H9 (cell line): ENCODE results near the gene OVCH2. TPM values are rescaled to one million over a fixed set of nuclear protein-coding genes. Genes with fewer than 3 reads are reported as not detected.

ENCODE experiments used
- DNase-seq: peaks from one replicate; pipeline ENCODE4 v3.0.0-alpha.2; 2017
- H2AFZ ChIP-seq: one replicate; pipeline ENCODE4 v1.6.1; 2013; ENCODE audit warnings: mild to moderate bottlenecking, low read length, control low read depth, moderate library complexity
- H2AK5ac ChIP-seq: 2 replicates; pipeline ENCODE4 v1.6.1; 2013; ENCODE audit warnings: low read length, control low read depth, mixed read lengths; ENCODE audit not compliant: insufficient read length
- H2BK120ac ChIP-seq: one replicate; pipeline ENCODE4 v1.6.1; 2013; ENCODE audit warnings: low read depth, mild to moderate bottlenecking, low read length, control low read depth, inconsistent platforms; ENCODE audit not compliant: poor library complexity, severe bottlenecking
- H2BK12ac ChIP-seq: 2 replicates; pipeline ENCODE4 v1.6.1; 2013; ENCODE audit warnings: low read length, control low read depth, mixed read lengths, low read depth; ENCODE audit not compliant: insufficient read length
- H2BK15ac ChIP-seq: 2 replicates; pipeline ENCODE4 v1.6.1; 2013; ENCODE audit warnings: low read depth, low read length, control low read depth
- H2BK20ac ChIP-seq: one replicate; pipeline ENCODE4 v1.6.1; 2013; ENCODE audit warnings: low read depth, mild to moderate bottlenecking, low read length, control low read depth, inconsistent platforms; ENCODE audit not compliant: poor library complexity, severe bottlenecking
- H2BK5ac ChIP-seq: 2 replicates; pipeline ENCODE4 v1.6.1; 2013; ENCODE audit warnings: low read length, control low read depth, mixed read lengths; ENCODE audit not compliant: insufficient read length
- H3K14ac ChIP-seq: 2 replicates; pipeline ENCODE4 v1.6.1; 2013; ENCODE audit warnings: low read length, control low read depth; ENCODE audit not compliant: insufficient read depth
- H3K18ac ChIP-seq: 2 replicates; pipeline ENCODE4 v1.6.1; 2013; ENCODE audit warnings: low read depth, mild to moderate bottlenecking, mixed read lengths, low read length, control low read depth; ENCODE audit not compliant: insufficient read length
- H3K23ac ChIP-seq: 2 replicates; pipeline ENCODE4 v1.6.1; 2013; ENCODE audit warnings: low read length, control low read depth, mixed read lengths, low read depth; ENCODE audit not compliant: insufficient read length
- H3K23me2 ChIP-seq: 2 replicates; pipeline ENCODE4 v1.6.1; 2013; ENCODE audit warnings: low read depth, mild to moderate bottlenecking, mixed read lengths, low read length, control low read depth; ENCODE audit not compliant: insufficient read length, poor library complexity, severe bottlenecking
- H3K27ac ChIP-seq: 2 replicates; pipeline ENCODE4 v1.5.1; 2013; ENCODE audit warnings: low read length, control low read depth, mixed read lengths, low read depth; ENCODE audit not compliant: insufficient read length
- H3K27me3 ChIP-seq: 2 replicates; pipeline ENCODE4 v1.6.1; 2013; ENCODE audit warnings: low read length, control low read depth, inconsistent platforms; ENCODE audit not compliant: insufficient read depth
- H3K4ac ChIP-seq: 2 replicates; pipeline ENCODE4 v1.6.1; 2013; ENCODE audit warnings: low read depth, mild to moderate bottlenecking, control low read depth, inconsistent platforms, low read length, moderate library complexity
- H3K4me1 ChIP-seq: 2 replicates; pipeline ENCODE4 v1.6.1; 2013; ENCODE audit warnings: low read length, control low read depth, inconsistent platforms; ENCODE audit not compliant: insufficient read depth
- H3K4me2 ChIP-seq: 2 replicates; pipeline ENCODE4 v1.6.1; 2013; ENCODE audit warnings: low read length, control low read depth, mixed read lengths; ENCODE audit not compliant: insufficient read length, insufficient read depth
- H3K56ac ChIP-seq: 2 replicates; pipeline ENCODE4 v1.6.1; 2013; ENCODE audit warnings: low read depth, mild to moderate bottlenecking, mixed read lengths, low read length, control low read depth; ENCODE audit not compliant: insufficient read length
- H3K79me1 ChIP-seq: 2 replicates; pipeline ENCODE4 v1.6.1; 2013; ENCODE audit warnings: low read depth, mild to moderate bottlenecking, moderate library complexity, low read length, control low read depth, inconsistent platforms; ENCODE audit not compliant: insufficient read depth, poor library complexity, severe bottlenecking
- H3K79me2 ChIP-seq: 2 replicates; pipeline ENCODE4 v1.6.1; 2013; ENCODE audit warnings: low read length, control low read depth, inconsistent platforms; ENCODE audit not compliant: insufficient read depth
- H3K9ac ChIP-seq: 2 replicates; pipeline ENCODE4 v1.6.1; 2013; ENCODE audit warnings: low read length, control low read depth, mixed read lengths; ENCODE audit not compliant: insufficient read length; ENCODE audit errors: extremely low read depth
- H3K9me3 ChIP-seq: one replicate; pipeline ENCODE4 v1.6.1; 2013; ENCODE audit warnings: low read depth, low read length, inconsistent platforms; ENCODE audit not compliant: control insufficient read depth
- H3T11ph ChIP-seq: one replicate; pipeline ENCODE4 v1.6.1; 2013; ENCODE audit warnings: mild to moderate bottlenecking, low read length, control low read depth, inconsistent platforms
- H4K20me1 ChIP-seq: one replicate; pipeline ENCODE4 v1.6.1; 2013; ENCODE audit not compliant: control insufficient read depth, insufficient read length, insufficient read depth
- H4K5ac ChIP-seq: 2 replicates; pipeline ENCODE4 v1.6.1; 2013; ENCODE audit warnings: low read depth, mild to moderate bottlenecking, mixed read lengths, low read length, control low read depth; ENCODE audit not compliant: insufficient read length
- H4K8ac ChIP-seq: replicated peaks from 2 replicates; pipeline ENCODE4 v1.6.1; 2013; ENCODE audit warnings: low read length, control low read depth, mixed read lengths, low read depth; ENCODE audit not compliant: insufficient read length
- H4K91ac ChIP-seq: 2 replicates; pipeline ENCODE4 v1.6.1; 2013; ENCODE audit warnings: low read depth, mild to moderate bottlenecking, moderate library complexity, mixed read lengths, low read length, control low read depth; ENCODE audit not compliant: insufficient read length
- H3K27ac Mint-ChIP-seq, 3 experiments: 2 replicates in 2 of 3; 3 replicates in 1 of 3; pipeline ENCODE4 v1.8.0; 2020 to 2021; ENCODE audit warnings: mixed read lengths in 3 of 3, mild to moderate bottlenecking in 1 of 3, moderate library complexity in 1 of 3
- H3K27me3 Mint-ChIP-seq: 2 replicates; pipeline ENCODE4 v1.8.0; 2021; ENCODE audit warnings: low read depth, mild to moderate bottlenecking, moderate library complexity, mixed read lengths
- H3K36me3 Mint-ChIP-seq, 3 experiments: 2 replicates in 2 of 3; 3 replicates in 1 of 3; pipeline ENCODE4 v1.8.0; 2020 to 2021; ENCODE audit warnings: low read depth in 3 of 3, mixed read lengths in 3 of 3; ENCODE audit not compliant: insufficient read depth in 1 of 3
- H3K4me1 Mint-ChIP-seq, 2 experiments: 2 replicates each; pipeline ENCODE4 v1.8.0; 2020; ENCODE audit warnings: mixed read lengths in 2 of 2
- H3K4me3 Mint-ChIP-seq, 2 experiments: 2 replicates in 1 of 2; 3 replicates in 1 of 2; pipeline ENCODE4 v1.8.0; 2020 to 2021; ENCODE audit warnings: mild to moderate bottlenecking in 2 of 2, mixed read lengths in 2 of 2, moderate library complexity in 1 of 2
- H3K9me3 Mint-ChIP-seq, 2 experiments: 2 replicates in 1 of 2; 3 replicates in 1 of 2; pipeline ENCODE4 v1.8.0; 2020; ENCODE audit warnings: mild to moderate bottlenecking in 2 of 2, mixed read lengths in 2 of 2, moderate library complexity in 1 of 2
- CTCF ChIP-seq: fragments of 200-600 bp; sonication (generic); conservative IDR thresholded peaks from 3 replicates; pipeline ENCODE4 v1.8.0; 2021; ENCODE audit warnings: antibody characterized with exemption, mild to moderate bottlenecking
- WGBS: extraction: QIAGEN DNeasy Blood & Tissue Kit; methylation state at CpG from one replicate; pipeline ENCODE4 v1.1.7; 2013; ENCODE audit warnings: missing lambda C conversion rate, low lambda C conversion rate, mixed read lengths; ENCODE audit not compliant: insufficient read length; ENCODE audit errors: extremely low coverage; 5-methylcytosine and 5-hydroxymethylcytosine counted together
- total RNA-seq: library from RNA; stranded (reverse); gene quantifications from 2 replicates; pipeline ENCODE4 v1.2.1, GENCODE V29; 2021

OVCH2 gene
- total RNA-seq, 1 experiment from 2014 or later: 0.46 TPM

- Mint-ChIP-seq H3K36me3 (peaks cover 0 to 28% (median 2%) of the 10 kb centered on the region in 3 experiments; a peak in 5 of 7 replicates), H3K4me1 (peaks cover 47 to 53% of the 10 kb centered on the region in 2 experiments), H3K27me3 (peaks cover 10% of the 10 kb centered on the region), H3K4me3 (no peak overlapping the region), H3K9me3 (peaks cover 5 to 7% of the 10 kb centered on the region in 2 experiments; a peak in 4 of 5 replicates), H3K27ac (no peak overlapping the region; a peak in 1 of 7 replicates)
- H2AK5ac ChIP-seq: no peak overlapping the region
- H3K23me2 ChIP-seq: peaks cover 10% of the 10 kb centered on the region
- H3K79me1 ChIP-seq: no peaks in the 10 kb centered on the region
- TF ChIP-seq CTCF: no peak
- H3K4me2 ChIP-seq: no peak overlapping the region
- no peaks in the 10 kb centered on the region for H3K79me2 ChIP-seq
- no peak overlapping the region for H3K14ac ChIP-seq
- H3K23ac ChIP-seq: no peak overlapping the region
- no peak overlapping the region for H3K56ac ChIP-seq
- H2BK12ac ChIP-seq: no peak overlapping the region
- no peak overlapping the region for H3T11ph ChIP-seq
- H3K4me1 ChIP-seq: peaks cover 2% of the 10 kb centered on the region; the same call in 1 of the 2 replicates
- no CpG with 5 or more reads among the region's 5 CpGs for WGBS
- H3K27ac ChIP-seq: no peak overlapping the region
- H3K9ac ChIP-seq: no peak overlapping the region
- H2BK5ac ChIP-seq: no peak overlapping the region
- H3K18ac ChIP-seq: no peak overlapping the region
- no peaks in the 10 kb centered on the region for H3K27me3 ChIP-seq
- no peak overlapping the region for H4K5ac ChIP-seq
- no peak overlapping the region for H2BK15ac ChIP-seq
- no peak overlapping the region for H2BK20ac ChIP-seq
- no peak overlapping the region for H2AFZ ChIP-seq
- H4K20me1 ChIP-seq: peaks cover 2% of the 10 kb centered on the region
- H4K8ac ChIP-seq: no peak overlapping the region
- H2BK120ac ChIP-seq: no peak overlapping the region
- H3K9me3 ChIP-seq: no peaks in the 10 kb centered on the region
- H4K91ac ChIP-seq: no peak overlapping the region
- H3K4ac ChIP-seq: no peak overlapping the region
- DNase-seq: no peak
These were observed 29.2 kb downstream of the OVCH2 start for GRCh38 chr11:7677071-7677470.
